ENCODE measurements around the gene GLCCI1.
A peak's percentile ranks its signal among the peaks of the same experiment; 100 is the strongest.

Gene GLCCI1

GRCh38 chr7:7932553-7932952 lies 36.0 kb upstream of the GLCCI1 start:
- peak in 1 of 2 experiments; percentile 10 for DNase-seq (ENCODE audit: low read depth in 1 of 2, low spot score in 1 of 2)
- Histone ChIP-seq H3K4me3 (replicated peaks; ENCODE audit: insufficient read depth, low read length) (no peak overlapping the region), H3K27me3 (ENCODE audit: insufficient read depth, poor library complexity, severe bottlenecking) (no peaks in the 10 kb centered on the region), H3K27ac (replicated peaks) (no peak overlapping the region)
- TF ChIP-seq SPI1 (IDR thresholded peaks at IDR 0.05; ENCODE audit: borderline replicate concordance, low read depth) (no peak), GABPA (IDR thresholded peaks at IDR 0.05; ENCODE audit: low read depth) (no peak), POLR2AphosphoS5 (IDR thresholded peaks at IDR 0.05; ENCODE audit: low read depth) (no peak)
- TF ChIP-seq, protein P1, sequence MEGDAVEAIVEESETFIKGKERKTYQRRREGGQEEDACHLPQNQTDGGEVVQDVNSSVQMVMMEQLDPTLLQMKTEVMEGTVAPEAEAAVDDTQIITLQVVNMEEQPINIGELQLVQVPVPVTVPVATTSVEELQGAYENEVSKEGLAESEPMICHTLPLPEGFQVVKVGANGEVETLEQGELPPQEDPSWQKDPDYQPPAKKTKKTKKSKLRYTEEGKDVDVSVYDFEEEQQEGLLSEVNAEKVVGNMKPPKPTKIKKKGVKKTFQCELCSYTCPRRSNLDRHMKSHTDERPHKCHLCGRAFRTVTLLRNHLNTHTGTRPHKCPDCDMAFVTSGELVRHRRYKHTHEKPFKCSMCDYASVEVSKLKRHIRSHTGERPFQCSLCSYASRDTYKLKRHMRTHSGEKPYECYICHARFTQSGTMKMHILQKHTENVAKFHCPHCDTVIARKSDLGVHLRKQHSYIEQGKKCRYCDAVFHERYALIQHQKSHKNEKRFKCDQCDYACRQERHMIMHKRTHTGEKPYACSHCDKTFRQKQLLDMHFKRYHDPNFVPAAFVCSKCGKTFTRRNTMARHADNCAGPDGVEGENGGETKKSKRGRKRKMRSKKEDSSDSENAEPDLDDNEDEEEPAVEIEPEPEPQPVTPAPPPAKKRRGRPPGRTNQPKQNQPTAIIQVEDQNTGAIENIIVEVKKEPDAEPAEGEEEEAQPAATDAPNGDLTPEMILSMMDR (IDR thresholded peaks at IDR 0.05; ENCODE audit: insufficient read depth, low read length) = no peak
- TF ChIP-seq, protein P2, sequence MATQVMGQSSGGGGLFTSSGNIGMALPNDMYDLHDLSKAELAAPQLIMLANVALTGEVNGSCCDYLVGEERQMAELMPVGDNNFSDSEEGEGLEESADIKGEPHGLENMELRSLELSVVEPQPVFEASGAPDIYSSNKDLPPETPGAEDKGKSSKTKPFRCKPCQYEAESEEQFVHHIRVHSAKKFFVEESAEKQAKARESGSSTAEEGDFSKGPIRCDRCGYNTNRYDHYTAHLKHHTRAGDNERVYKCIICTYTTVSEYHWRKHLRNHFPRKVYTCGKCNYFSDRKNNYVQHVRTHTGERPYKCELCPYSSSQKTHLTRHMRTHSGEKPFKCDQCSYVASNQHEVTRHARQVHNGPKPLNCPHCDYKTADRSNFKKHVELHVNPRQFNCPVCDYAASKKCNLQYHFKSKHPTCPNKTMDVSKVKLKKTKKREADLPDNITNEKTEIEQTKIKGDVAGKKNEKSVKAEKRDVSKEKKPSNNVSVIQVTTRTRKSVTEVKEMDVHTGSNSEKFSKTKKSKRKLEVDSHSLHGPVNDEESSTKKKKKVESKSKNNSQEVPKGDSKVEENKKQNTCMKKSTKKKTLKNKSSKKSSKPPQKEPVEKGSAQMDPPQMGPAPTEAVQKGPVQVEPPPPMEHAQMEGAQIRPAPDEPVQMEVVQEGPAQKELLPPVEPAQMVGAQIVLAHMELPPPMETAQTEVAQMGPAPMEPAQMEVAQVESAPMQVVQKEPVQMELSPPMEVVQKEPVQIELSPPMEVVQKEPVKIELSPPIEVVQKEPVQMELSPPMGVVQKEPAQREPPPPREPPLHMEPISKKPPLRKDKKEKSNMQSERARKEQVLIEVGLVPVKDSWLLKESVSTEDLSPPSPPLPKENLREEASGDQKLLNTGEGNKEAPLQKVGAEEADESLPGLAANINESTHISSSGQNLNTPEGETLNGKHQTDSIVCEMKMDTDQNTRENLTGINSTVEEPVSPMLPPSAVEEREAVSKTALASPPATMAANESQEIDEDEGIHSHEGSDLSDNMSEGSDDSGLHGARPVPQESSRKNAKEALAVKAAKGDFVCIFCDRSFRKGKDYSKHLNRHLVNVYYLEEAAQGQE (IDR thresholded peaks at IDR 0.05; ENCODE audit: insufficient replicate concordance, low read depth) = no peak

DNA sequence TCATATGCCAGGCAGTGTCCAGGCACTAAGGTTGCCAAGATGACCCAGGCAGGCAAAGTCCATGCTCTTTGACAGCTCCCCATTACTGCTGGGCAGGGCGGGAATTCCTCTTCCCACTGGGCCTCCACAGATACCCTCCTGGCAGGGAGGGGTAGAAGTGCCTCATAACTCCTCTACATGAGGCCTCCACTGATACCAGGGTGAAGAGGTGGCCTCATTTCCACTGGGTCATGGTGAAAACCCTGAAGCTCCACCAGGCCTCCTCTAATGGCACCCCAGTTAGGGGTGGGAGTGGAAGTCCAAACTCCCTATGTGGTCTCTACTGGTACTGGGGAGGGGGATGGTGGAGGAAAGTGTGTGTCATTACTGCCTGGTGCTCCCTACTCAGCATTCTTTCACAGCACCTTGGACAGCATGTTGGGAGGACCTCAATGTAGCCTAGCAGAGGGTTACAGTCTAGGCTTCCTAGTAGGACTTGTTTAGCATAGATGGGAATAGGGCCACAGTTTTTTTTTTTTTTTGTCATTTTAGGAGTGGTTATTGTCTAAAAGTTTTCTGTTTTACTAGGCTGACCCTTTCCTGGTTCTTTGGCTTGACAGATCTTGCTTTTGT lies 34.6 kb upstream of the GLCCI1 start:
- Histone ChIP-seq H3K4me3 (replicated peaks; ENCODE audit: insufficient read depth, low read length) (no peak overlapping the region), H3K27me3 (ENCODE audit: insufficient read depth, poor library complexity, severe bottlenecking) (no peaks in the 10 kb centered on the region), H3K27ac (replicated peaks) (no peak overlapping the region)
- DNase-seq (ENCODE audit: low read depth in 1 of 2, low spot score in 1 of 2) = no peak
- TF ChIP-seq SPI1 (IDR thresholded peaks at IDR 0.05; ENCODE audit: borderline replicate concordance, low read depth) = no peak
- TF ChIP-seq, protein P2 (IDR thresholded peaks at IDR 0.05; ENCODE audit: insufficient replicate concordance, low read depth) = peak; percentile 76

- H3K27me3 ChIP-seq (ENCODE audit: insufficient read depth, poor library complexity, severe bottlenecking) = no peaks in the 10 kb centered on the region
- TF ChIP-seq, protein P2 (IDR thresholded peaks at IDR 0.05; ENCODE audit: insufficient replicate concordance, low read depth) = no peak
- TF ChIP-seq POLR2AphosphoS5 (IDR thresholded peaks at IDR 0.05; ENCODE audit: low read depth) = no peak
- TF ChIP-seq SPI1 (IDR thresholded peaks at IDR 0.05; ENCODE audit: borderline replicate concordance, low read depth) = no peak
- TF ChIP-seq, protein P1 (IDR thresholded peaks at IDR 0.05; ENCODE audit: insufficient read depth, low read length) = no peak
- TF ChIP-seq GABPA (IDR thresholded peaks at IDR 0.05; ENCODE audit: low read depth) = no peak
- H3K4me3 ChIP-seq (replicated peaks; ENCODE audit: insufficient read depth, low read length) = no peak overlapping the region
- no peak for DNase-seq (ENCODE audit: low read depth in 1 of 2, low spot score in 1 of 2)
- no peak overlapping the region for H3K27ac ChIP-seq (replicated peaks)
Observed at GRCh38 chr7:7934945-7935344, 33.7 kb upstream of the GLCCI1 start.
